Lung (tissue), 12 donors: ENCODE measurements around the gene F2. TPM values are rescaled to one million over a fixed set of nuclear protein-coding genes. Genes with fewer than 3 reads are reported as not detected.

Experiments
- ATAC-seq: fragments of 200-7000 bp; cut with Tn5 transposase; one replicate; pipeline ENCODE4 v1.9.1; 2020; ENCODE audit warnings: moderate number of reproducible peaks; ENCODE audit not compliant: insufficient read depth, low FRiP score
- DNase-seq, 3 donors: peaks; one replicate each; pipeline ENCODE4 v3.0.0-alpha.2; 2013 to 2017
- H3K27ac ChIP-seq, 2 donors: one replicate each; pipeline ENCODE4 v1.5.1; 2013; ENCODE audit warnings: mild to moderate bottlenecking in 2 of 2, moderate library complexity in 2 of 2, control low read depth in 1 of 2, inconsistent platforms in 1 of 2, low read depth in 1 of 2, low read length in 1 of 2
- H3K27me3 ChIP-seq, 3 donors: one replicate each; pipeline ENCODE4 v1.5.1; 2013; ENCODE audit warnings: low read length in 2 of 3; ENCODE audit not compliant: control insufficient read depth in 3 of 3, insufficient read depth in 3 of 3
- H3K36me3 ChIP-seq, 4 donors: one replicate each; pipeline ENCODE4 v1.5.1; 2013; ENCODE audit warnings: low read length in 4 of 4, mild to moderate bottlenecking in 1 of 4, moderate library complexity in 1 of 4; ENCODE audit not compliant: control insufficient read depth in 4 of 4, insufficient read depth in 4 of 4
- H3K4me1 ChIP-seq, 5 donors: one replicate each; pipeline ENCODE4 v1.5.1; 2013; ENCODE audit warnings: low read length in 5 of 5, mild to moderate bottlenecking in 2 of 5, moderate library complexity in 1 of 5; ENCODE audit not compliant: control insufficient read depth in 5 of 5, insufficient read depth in 5 of 5
- H3K4me3 ChIP-seq: one replicate; pipeline ENCODE4 v1.5.1; 2013; ENCODE audit warnings: mild to moderate bottlenecking, control low read depth, moderate library complexity
- H3K9ac ChIP-seq, 2 donors: one replicate each; pipeline ENCODE4 v1.5.1; 2013; ENCODE audit warnings: low read length in 2 of 2, control low read depth in 1 of 2; ENCODE audit not compliant: insufficient read depth in 1 of 2
- H3K9me3 ChIP-seq, 4 donors: one replicate each; pipeline ENCODE4 v1.5.1; 2013; ENCODE audit warnings: low read length in 3 of 4, mild to moderate bottlenecking in 1 of 4, moderate library complexity in 1 of 4; ENCODE audit not compliant: control insufficient read depth in 4 of 4, insufficient read depth in 3 of 4
- WGBS, 2 donors: extraction: QIAGEN DNeasy Blood & Tissue Kit; methylation state at CpG; one replicate each; pipeline ENCODE4 v1.1.7; 2013; 5-methylcytosine and 5-hydroxymethylcytosine counted together
- polyA plus RNA-seq, 2 donors: library from polyadenylated mRNA; stranded (reverse); fragments of 200-250 nt; gene quantifications; one replicate each; pipeline ENCODE4 v1.2.1, GENCODE V29; 2013
- total RNA-seq, 2 donors: library from RNA; depleted of rRNA in 1 of 2; stranded (reverse); fragments of >200 nt in 1 of 2; gene quantifications; one replicate each; pipeline ENCODE4 v1.2.1, GENCODE V29; 2014 to 2021
- TF ChIP-seq, protein P1 (sequence below): IDR thresholded peaks from 2 replicates; pipeline ENCODE4 v1.5.1; 2012; ENCODE audit warnings: mild to moderate bottlenecking; ENCODE audit errors: control extremely low read depth, extremely low read depth
- donor health status: control.
- donor health status: control.
- donor health status: Bipolar disorder and iron deficiency.
- donor health status: healthy.
- donor health status: DM: yes; HTN: yes; CAD: no.

Gene F2
- total and polyA plus RNA-seq, 4 donors, result 0.01 to 0.40 (median 0.26) TPM; not detected in 1

DNA sequence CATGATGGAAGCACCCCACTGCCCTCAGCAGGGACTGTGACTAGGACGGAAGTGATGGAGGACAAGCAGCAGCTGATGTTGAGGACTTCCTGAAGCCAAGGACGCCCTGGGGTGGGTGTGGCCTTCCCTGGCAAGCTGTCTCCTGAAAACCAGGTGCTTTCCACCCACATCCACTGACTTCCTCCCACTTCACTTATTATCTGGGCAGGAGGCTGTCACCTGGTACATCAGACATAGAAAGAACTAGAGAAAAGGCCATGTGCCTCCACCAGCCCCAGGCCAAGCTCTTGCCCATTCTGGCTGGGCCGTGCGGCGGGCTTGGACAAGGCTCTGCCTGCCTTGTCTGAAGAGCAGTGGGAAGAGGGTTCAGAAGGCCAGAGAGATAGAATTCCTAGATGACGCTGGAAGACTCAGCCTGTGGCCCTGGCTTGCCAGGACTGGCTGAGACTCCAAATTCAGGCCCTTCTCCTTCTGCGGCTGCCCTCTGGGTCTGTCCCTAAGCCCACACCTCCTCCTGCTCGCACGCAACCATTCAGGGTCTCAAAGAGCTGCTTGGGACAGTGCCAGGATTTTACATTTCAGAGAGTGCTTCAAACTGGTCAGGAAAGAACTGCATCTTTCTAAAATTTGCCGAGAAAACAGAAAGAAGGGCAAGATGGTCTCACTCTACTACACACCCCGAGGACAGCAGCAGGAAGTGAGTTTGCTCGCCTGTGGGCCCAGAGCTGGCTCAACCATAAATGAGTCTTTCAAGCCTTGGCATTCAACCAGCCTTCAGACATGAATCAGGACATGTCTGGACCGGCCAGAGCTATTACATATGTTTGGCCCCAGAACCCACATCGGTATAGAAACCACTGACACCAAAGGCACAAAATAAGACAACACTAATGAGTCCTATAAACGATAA lies 31.9 kb upstream of the F2 start:
- DNase-seq, result peak; percentile 58 to 92 (median 81)
- 72 to 75% methylated on average over 15 of the region's 15 CpGs for WGBS, 2 donors
- Histone ChIP-seq H3K4me3 (no peak overlapping the region), H3K27ac (peak overlapping the region; percentile 11 to 80), H3K27me3 (no peaks in the 10 kb centered on the region), H3K4me1 (peaks cover 0 to 18% (median 4%) of the 10 kb centered on the region in 5 donors), H3K9ac (peak overlapping the region in 1 of 2 donors; percentile 67), H3K36me3 (peaks cover 3 to 35% (median 13%) of the 10 kb centered on the region in 4 donors), H3K9me3 (no peaks in the 10 kb centered on the region)
- TF ChIP-seq, protein P1, sequence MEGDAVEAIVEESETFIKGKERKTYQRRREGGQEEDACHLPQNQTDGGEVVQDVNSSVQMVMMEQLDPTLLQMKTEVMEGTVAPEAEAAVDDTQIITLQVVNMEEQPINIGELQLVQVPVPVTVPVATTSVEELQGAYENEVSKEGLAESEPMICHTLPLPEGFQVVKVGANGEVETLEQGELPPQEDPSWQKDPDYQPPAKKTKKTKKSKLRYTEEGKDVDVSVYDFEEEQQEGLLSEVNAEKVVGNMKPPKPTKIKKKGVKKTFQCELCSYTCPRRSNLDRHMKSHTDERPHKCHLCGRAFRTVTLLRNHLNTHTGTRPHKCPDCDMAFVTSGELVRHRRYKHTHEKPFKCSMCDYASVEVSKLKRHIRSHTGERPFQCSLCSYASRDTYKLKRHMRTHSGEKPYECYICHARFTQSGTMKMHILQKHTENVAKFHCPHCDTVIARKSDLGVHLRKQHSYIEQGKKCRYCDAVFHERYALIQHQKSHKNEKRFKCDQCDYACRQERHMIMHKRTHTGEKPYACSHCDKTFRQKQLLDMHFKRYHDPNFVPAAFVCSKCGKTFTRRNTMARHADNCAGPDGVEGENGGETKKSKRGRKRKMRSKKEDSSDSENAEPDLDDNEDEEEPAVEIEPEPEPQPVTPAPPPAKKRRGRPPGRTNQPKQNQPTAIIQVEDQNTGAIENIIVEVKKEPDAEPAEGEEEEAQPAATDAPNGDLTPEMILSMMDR, result no peak
- no peak for ATAC-seq

DNA sequence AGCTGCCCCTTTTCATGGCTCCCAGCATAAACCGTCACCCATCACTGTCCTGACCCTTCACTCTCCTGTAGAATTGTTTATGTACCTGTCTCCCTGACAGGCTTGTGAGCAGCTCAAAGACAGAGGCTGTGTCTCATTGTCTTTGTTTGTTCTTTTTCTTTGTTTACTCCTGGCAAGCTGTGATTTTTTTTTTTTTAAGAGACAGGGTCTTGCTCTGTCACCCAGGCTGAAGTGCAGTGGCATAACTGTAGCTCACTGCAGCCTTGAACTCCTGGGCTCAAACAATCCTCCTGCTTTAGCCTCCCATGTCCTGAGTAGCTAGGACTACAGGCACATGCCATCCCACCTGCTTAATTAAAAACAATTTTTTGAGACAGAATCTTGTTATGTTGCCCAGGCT lies 28.3 kb upstream of the F2 start:
- ATAC-seq, result no peak
- Histone ChIP-seq H3K9ac (no peak overlapping the region), H3K4me1 (peaks cover 0 to 18% (median 4%) of the 10 kb centered on the region in 5 donors), H3K27ac (no peak overlapping the region), H3K9me3 (no peaks in the 10 kb centered on the region), H3K27me3 (no peaks in the 10 kb centered on the region), H3K4me3 (no peak overlapping the region), H3K36me3 (peaks cover 3 to 51% (median 25%) of the 10 kb centered on the region in 4 donors)
- TF ChIP-seq, protein P1, result no peak
- WGBS, 2 donors, result 92 to 100% methylated on average over 1 of the region's 1 CpG
- no peak for DNase-seq

DNA sequence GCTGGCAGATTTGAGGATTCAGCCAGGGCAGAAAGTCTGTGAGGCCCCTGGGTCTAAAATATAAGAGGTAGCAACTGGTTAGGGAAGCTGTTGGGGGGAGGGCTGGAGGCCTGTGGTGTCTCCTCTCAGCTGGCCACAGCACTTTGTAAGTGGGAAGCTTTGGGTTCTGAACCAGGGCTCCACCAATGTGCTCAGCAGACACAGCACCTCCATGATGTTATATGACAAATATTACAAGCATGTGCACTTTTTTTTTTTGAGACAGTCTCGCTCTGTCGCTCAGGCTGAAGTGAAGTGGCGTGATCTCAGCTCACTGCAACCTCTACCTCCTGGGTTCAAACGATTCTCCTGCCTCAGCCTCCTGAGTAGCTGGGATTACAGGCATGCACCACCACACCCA lies 26.6 kb upstream of the F2 start:
- Histone ChIP-seq H3K9me3 (no peaks in the 10 kb centered on the region), H3K4me3 (no peak overlapping the region), H3K36me3 (peaks cover 0 to 52% (median 25%) of the 10 kb centered on the region in 4 donors), H3K27ac (no peak overlapping the region), H3K27me3 (no peaks in the 10 kb centered on the region), H3K4me1 (peaks cover 0 to 9% (median 3%) of the 10 kb centered on the region in 5 donors), H3K9ac (no peak overlapping the region)
- DNase-seq, result no peak
- ATAC-seq, result no peak
- 81 to 98% methylated on average over 4 of the region's 4 CpGs for WGBS, 2 donors
- TF ChIP-seq, protein P1, result no peak
